ENCODE results near the gene TSEN54.

- TF ChIP-seq, protein P1, sequence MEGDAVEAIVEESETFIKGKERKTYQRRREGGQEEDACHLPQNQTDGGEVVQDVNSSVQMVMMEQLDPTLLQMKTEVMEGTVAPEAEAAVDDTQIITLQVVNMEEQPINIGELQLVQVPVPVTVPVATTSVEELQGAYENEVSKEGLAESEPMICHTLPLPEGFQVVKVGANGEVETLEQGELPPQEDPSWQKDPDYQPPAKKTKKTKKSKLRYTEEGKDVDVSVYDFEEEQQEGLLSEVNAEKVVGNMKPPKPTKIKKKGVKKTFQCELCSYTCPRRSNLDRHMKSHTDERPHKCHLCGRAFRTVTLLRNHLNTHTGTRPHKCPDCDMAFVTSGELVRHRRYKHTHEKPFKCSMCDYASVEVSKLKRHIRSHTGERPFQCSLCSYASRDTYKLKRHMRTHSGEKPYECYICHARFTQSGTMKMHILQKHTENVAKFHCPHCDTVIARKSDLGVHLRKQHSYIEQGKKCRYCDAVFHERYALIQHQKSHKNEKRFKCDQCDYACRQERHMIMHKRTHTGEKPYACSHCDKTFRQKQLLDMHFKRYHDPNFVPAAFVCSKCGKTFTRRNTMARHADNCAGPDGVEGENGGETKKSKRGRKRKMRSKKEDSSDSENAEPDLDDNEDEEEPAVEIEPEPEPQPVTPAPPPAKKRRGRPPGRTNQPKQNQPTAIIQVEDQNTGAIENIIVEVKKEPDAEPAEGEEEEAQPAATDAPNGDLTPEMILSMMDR (IDR thresholded peaks at IDR 0.05): no peak
- no peak for TF ChIP-seq POLR2A (IDR thresholded peaks at IDR 0.05)
These were observed 10.4 kb downstream of the TSEN54 start for GRCh38 chr17:75526555-75527270.
